ENCODE data around the gene CFAP74. TPM values are rescaled to one million over a fixed set of nuclear protein-coding genes. Genes with fewer than 3 reads are reported as not detected.
"Not testable (repeated sequence)": the region's sequence is repeated elsewhere in the genome, so short reads cannot be mapped to it uniquely, and the experiment has no call there.

The CFAP74 gene
- polyA plus RNA-seq, 1 donor, result 0.19 TPM

DNA sequence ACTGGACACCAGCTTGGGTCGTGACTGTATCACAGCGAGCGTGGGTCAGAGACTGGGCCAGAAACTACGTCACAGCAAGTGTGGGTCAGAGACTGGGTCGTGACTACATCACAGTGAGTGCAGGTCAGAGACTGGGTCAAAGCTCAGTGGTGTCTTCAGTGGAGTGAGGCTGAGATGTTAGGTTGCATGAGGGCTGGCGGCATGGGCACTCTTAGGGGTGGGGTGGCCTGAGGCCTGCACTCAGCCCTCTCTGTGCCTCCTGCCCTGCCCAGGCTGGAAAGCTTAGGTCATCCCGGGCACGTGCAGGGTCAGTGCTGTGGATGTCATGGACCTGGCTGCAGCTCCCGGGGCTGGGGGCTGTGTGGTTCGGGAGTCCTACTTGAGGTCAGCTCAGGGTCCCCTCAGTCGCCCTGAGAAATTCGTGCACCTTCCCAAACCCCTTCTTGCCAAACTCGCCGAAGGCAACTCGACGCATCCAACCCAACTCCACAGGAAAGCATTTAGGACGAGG is 19.0 kb downstream of the CFAP74 start:
- no peak for DNase-seq

DNA sequence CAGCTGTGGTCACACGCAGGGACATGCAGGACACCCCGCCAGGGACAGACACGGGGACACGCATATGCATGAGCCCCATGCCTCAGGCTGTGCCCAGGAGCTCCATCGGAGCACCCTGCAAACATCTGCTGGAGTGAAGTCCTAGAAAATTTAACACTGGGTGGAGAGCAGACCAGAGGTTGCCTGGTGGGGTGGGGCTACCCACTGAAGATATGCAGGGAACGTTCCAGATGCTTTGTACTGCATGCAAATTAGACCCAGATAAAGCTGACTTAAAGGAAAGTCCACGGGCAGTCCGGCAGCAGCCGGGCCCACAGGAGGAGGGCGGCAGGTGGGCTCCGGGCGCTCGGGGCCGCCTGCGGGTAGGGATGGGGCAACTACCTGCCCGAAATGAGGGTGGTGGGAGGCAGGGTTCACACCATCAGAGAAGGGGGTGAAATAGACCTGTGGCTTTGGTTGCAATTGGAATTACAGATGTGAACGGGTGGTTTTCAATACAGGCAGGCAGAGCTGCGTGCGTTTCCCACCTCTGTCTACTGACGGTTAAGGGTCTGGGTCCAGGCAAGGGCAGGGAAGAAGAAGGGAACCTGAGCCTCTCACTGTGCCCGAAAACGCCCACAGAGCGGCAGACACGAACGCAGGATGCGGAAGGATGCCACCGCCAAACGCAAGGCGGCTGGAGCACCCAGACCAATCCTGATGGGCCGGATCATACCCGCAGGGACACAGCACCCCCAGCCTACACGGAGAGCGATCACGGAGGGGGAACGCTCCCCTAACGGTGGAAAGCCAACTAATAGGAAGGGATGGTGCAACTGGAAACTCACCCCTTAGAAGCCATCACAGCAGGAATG is 21.0 kb downstream of the CFAP74 start:
- no peak for DNase-seq

DNA sequence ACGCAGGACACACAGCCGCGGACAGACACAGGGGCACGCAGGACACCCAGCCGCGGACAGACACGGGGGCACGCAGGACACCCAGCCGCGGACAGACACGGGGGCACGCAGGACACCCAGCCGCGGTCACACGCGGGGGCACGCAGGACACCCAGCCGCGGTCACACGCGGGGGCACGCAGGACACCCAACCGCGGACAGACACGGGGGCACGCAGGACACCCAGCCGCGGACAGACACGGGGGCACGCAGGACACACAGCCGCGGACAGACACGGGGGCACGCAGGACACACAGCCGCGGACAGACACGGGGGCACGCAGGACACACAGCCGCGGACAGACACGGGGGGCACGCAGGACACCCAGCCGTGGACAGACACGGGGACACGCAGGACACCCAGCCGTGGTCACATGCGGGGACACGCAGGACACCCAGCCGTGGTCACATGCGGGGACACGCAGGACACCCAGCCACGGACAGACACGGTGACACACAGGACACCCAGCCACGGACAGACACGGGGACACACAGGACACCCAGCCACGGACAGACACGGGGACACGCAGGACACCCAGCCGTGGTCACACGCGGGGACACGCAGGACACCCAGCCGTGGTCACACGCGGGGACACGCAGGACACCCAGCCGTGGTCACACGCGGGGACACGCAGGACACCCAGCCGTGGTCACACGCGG is 21.8 kb downstream of the CFAP74 start:
- not testable (repeated sequence) for DNase-seq

DNA sequence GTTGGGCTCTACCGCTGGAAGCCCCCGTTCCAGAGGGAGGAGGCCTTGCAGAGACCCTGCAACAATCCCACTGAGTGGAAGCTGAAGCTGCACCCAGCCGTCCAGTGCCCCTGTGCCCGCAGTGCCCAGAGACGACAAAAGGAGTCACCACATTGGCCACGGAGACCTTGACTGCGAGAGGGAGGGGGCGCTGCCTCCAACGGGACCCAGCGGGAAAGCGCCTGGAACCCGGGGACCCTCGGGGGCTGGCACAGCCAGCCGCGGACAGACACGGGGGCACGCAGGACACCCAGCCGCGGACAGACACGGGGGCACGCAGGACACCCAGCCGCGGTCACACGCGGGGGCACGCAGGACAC is 22.5 kb downstream of the CFAP74 start:
- DNase-seq, result no peak

DNA sequence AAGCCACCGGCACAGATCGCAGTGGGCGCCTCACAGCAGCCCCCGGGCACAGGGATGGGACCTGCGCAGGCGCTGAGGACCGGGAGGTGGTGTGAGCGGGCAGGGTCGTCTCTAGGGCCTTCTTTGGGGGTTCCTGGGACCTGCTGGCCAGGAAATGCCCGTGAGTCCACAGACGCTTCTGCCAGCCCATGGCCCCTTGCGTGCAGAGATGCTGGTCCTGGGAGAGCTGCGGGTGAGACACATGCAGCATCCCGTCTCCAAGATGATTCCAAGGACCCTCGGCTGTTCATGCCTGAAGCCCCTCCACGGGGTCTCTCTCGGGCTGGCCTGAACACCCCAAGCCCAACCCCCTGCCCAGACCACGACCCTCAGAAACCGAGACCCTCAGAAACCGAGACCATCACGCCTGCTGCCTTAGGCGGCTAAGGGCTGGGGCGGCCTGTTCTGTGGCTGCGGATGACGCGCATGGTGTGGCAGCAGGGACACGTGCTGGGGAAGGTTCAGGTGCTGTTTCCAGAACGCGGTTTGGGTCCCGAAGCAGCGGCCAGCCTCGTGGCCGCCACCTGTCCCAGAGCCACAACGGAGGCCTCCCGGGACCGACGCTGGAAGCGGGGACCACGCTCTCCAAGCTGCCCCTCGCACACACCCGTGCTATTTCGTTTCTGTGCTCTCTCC is 23.0 kb downstream of the CFAP74 start:
- DNase-seq, result no peak

DNA sequence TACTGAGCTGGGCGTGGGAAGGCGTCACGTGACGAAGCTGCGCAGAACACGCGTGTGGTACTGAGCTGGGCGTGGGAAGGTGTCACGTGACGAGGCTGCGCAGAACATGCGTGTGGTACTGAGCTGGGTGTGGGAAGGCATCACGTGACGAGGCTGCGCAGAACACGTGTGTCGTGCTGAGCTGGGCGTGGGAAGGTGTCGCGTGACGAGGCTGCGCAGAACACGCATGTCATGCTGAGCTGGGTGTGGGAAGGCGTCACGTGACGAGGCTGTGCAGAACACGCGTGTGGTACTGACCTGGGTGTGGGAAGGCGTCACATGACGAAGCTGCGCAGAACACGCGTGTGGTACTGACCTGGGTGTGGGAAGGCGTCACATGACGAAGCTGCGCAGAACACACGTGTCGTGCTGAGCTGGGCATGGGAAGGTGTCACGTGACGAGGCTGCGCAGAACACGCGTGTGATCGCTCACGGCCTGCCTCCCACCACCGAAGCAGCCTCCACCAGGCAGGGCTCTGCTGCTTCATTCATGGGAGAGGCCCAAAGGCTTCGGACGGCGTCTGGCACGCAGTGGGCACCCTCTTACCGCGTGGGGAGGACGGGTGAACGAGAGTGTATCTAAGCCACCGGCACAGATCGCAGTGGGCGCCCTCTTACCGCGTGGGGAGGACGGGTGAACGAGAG is 24.0 kb downstream of the CFAP74 start:
- DNase-seq, result no peak

DNA sequence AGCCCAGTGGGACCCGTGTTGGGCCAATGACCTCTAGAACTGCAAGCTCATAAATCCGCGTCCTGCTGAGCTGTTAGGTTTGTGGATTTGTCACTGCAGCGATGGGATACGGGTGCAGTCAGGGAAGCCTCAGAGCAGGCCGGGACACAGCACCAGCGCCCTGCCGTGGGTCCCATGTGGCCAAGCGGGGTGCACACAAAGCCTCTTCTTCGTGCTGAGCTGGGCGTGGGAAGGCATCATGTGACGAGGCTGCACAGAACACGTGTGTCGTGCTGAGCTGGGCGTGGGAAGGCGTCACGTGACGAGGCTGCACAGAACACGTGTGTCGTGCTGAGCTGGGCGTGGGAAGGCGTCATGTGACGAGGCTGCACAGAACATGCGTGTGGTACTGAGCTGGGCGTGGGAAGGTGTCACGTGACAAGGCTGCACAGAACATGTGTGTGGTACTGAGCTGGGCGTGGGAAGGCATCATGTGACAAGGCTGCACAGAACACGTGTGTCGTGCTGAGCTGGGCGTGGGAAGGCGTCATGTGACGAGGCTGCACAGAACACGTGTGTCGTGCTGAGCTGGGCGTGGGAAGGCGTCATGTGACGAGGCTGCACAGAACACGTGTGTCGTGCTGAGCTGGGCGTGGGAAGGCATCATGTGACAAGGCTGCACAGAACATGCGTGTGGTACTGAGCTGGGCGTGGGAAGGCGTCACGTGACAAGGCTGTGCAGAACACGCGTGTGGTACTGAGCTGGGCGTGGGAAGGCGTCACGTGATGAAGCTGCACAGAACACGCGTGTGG is 24.7 kb downstream of the CFAP74 start:
- not testable (repeated sequence) for DNase-seq

DNA sequence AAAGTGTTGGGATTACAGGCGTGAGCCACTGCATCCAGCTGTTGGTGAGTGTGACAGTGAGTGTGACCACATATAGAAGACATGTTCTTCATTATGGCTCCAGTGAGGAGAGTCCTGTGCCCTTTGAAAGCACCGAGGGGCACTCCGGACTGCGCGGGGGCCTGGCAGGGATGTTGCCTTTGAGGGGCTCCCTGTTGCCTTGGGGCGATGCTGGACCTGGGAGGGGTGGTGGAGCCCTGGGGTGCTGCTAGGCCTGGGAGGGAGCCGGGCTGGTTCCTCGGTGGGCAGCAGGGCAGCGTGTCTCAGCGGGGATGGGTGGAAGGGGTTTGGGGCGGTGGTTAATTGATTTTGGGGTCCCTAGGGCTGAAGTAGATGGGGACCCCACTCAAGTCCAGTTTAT is 25.5 kb downstream of the CFAP74 start:
- no peak for DNase-seq

DNA sequence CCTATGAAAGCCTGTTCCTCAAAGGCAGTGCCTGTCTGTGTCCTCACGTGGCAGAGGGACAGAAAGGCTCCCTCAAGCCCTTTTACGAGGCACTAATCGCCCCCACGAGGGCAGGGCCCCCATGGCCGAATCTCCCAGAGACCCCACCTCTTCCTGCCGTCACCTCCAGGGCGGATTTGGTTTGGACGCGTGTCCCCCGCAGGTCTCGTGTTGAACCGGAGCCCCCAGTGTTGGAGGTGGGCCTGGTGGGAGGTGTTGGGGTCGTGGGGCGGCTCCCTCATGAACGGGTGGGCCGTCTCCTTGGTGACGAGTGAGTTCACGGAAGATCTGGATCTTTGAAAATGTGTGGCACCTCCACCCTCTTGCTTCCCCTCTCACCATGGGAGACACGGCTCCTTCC is 27.6 kb downstream of the CFAP74 start:
- no peak for DNase-seq

DNA sequence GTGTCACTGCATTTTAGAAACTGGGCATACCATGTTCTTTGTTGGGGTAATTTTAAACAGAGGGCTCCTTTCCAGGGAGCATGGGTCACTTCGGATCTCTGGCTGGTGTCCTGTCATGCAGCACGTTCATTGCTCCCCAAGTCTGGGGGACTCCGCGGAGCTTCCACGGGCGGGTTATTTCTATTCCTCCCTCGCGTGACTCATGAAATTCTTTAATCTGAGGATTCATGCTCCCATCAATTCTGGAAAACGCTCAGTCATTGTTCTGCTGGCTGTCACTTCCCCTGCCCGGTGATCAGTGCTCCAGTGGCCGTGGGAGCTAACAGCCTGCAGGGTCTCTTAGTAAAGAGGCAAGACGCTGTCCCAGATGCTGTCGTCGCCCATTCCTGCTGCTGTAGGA is 28.1 kb downstream of the CFAP74 start:
- DNase-seq, result no peak

DNA sequence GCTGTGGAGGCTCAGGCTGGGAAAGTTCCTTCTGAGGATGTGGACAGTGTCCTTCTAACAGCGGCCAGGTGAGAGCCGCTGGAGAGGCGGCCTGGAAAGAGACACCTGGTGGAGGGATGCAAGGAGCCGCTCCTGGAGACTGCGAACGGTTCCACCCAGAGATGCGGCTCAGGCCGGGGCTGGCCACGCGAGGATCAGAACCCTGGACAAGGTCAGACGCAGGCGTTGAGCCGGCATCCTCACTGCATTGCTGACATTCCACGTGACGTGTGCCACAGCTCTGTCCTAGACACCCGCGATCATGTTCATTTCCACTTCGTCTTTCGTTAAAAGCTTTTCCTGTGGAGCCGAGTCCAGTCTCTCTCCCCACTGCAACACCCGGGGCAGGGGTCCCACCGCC is 28.8 kb downstream of the CFAP74 start:
- DNase-seq, result no peak

DNA sequence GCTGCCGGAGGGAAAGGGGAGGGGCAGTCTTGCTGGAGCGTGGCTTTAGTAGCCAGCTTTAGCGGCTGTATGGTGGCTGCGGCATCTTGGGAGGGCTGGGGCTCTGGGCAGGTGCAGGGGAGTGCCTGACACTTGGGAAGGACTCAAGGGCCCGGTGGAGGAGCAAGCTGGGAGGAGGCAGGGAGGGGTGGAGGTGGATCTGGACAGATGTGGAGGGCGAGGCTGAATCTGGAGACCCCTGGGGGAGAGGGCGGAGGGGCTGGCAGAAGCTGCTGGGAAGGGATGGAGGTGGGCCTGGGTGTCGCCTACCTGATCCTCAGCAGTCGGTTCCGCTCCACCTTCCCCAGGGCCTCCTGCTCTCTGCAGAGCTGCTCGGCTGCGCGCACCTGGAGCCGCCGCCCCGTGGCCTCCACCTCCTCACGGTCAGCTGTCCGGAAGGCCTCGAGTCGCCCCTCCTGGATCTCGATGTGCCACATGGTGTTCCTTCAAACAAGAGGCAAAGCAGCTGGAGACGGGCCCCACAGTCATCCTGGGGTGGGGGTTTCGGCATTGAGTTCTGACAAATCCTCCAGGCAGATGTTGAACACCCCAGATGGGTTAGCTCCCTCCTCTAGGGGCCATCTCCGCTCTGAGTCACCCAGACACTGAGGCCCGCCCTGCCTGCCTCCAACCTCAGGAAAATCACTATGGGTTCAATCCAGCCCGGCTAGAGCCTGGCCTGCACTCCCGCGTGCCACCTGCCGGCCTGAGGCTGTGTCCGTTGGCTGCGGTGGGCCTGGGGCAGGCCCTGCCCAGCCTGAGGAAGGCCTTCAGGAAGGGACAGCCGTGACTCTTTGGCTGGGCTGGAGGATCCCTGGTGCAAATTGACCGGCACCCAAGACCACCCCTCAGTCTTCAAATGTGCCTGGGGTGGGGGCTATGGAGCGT is 29.6 kb downstream of the CFAP74 start:
- no peak for DNase-seq

DNA sequence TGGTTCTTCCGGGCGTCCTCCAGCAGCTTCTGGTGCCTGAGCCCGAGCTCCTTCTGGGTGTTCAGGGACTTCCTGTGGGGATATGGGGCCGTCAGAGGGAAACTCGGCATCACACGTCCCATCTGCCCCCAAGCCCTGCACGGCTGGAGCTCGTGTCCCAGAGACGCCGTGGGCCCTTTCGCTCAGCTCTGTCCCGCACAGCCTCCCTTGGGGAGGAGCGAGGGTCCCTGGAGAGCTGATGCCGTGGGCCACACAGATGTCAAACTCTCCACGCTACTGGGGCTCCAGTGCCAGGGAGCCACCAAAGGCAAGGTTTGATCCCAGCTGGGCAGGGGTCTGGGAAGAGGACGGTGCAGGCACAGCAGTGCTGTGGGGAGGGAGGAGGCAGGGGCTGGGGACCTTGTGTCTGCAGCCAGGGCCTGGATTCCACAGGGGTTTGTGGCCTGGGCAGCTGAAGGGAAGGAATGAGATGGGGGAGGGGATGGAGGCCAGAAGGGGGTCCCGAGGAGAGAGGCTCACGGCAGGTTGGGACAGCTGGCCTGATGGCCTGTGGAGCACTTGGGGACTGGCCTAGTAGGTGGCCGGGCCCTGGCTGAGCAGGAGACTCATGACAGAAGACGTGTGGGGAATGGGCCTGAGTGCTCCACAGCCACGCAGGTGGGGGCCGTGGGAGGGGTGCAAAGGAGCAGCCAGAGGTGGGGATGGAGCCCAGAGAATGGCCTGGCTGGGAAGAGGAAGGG is 30.4 kb downstream of the CFAP74 start:
- DNase-seq, result no peak

DNA sequence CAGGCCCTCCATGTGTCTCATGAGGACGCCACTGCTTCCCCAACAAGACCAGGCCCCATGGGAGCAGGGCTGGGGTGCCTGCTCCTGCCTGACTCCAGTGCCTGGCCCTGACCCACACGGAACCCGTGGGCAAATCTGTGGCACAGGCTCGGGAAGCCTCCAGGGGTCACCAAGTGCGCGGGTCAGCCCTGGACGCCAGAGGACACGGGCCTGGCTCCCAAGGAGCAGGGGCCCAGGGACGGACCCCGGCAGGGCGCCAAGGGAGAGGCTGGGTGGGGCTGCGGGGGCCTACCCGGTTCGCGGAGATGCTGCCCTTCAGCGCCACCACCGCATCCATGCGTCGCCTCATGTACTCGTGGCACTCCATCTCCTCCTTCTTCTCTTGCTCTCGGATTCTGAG is 31.9 kb downstream of the CFAP74 start:
- no peak for DNase-seq

DNA sequence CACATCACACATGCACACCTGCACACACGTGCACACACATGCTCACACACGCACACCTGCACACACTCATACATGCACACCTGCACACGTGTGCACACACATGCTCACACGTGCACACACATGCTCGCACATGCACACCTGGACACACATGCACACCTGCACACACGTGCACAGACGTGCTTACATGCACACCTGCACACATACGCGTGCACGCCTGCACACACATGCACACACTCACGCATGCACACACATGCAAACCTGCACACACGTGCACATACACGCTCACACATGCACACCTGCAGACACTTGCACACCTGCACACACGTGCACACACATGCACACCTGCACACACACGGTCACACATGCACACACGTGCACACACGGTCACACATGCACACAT is 32.6 kb downstream of the CFAP74 start:
- no peak for DNase-seq

DNA sequence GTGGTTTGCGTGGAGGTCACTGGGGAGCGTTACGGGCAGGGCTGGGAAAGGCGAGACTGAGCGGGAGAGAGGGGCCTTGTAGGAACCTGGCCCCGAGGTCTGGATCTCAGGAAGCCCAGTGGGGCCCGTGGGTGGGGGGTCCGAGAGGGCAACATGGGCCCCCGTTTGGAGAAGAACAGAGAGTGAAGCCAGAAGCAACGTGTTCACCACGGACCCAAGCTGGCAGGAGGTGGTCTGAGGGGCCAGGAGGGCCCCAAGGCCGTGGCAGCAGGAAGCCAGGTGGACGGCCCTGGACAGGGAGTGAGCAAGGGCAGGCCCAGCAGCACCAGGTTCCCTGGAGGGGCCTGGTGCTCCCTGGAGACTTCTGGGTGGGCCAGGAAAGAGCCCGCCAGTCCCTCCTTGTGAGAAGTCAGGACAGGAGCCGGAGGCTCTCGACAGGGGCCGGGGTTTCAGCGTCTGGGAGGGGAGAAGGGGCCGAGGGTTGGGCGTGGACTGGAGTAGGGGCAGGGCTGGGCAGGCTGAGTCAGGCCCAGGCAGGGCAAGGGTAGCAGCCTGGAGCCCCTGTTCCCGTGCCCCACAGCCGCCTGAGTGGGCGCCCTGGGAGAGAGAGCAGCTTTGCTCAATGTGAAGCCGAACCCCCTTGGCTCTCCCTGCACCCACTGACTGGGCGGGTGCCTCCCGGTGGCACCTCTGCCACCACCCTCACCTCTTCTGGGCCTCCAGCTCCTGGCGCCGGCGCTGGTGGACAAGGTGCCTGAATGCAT is 33.5 kb downstream of the CFAP74 start:
- no peak for DNase-seq

DNA sequence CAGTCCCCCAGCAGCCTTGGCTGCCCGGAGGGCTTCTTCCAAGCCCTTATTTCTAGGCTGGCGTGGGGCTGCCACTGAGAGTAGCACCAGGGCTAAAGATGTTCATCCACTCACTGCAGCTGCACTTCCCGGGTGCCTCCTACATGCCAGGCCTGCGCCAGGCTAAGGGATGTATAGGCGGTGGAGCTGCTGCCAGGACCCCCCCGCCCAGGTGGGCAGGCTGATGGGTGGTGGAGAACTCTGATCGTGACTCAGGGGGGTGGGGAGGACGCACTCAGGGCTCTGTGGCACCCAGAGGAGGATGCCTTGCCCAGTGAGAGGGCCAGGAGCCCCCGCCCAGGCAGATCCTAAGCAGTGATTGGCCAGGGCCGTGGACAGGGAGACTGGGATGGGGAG is 34.1 kb downstream of the CFAP74 start:
- DNase-seq, result no peak

DNA sequence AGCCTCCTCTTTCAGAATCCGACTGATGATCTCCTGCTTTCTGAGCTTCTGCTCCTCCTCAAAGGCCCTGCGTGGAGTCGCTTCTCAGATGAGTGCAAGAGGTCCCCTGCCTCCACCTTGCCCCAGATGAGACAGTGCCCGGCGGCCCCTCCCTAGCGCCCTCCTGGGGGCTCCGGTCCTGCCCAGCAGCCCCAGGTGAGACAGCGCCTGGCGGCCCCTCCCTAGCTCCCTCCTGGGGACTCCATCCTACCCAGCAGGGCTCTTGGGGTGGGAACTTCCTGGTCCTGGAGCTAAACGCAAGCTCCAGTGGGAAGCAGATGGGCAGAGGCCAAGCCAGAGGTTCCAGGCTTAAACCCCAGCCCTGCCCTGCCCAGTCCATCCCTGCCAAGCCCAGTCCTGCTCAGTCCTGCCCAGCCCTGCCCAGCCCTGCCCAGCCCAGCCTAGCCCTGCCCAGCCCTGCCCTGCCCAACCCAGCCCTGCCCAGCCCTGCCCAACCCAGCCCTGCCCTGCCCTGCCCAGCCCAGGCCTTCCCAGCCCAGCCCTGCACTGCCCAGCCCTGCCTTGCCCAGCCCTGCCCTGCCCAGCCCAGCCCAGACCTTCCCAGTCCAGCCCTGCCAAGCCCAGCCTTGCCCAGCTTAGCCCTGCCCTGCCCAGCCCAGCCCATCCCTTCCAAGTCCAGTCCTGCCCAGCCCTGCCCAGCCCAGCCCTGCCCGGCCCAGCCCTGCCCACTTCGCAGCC is 34.6 kb downstream of the CFAP74 start:
- no peak for DNase-seq

DNA sequence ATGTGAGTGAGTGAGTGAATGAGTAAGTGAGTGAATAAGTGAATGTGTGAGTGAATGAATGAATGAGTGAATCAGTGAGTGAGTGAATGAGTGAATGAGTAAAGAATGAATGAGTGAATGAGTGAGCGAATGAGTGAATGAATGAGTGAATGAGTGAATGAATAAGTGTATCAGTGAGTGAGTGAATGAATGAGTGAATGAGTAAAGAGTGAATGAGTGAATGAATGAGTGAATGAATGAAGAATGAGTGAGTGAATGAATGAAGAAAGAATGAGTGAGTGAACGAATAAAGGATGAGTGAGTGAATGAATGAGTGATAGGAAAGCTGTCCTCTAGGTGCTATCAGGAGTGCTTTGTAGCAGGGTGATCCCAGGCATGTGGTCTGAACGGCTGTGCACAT is 35.7 kb downstream of the CFAP74 start:
- no peak for DNase-seq
